Neural crest cell (in vitro differentiated cells): Measurements from ENCODE around the gene RSPH3. TPM values are rescaled to one million over a fixed set of nuclear protein-coding genes. Genes with fewer than 3 reads are reported as not detected.
"Not testable (repeated sequence)": the region's sequence is repeated elsewhere in the genome, so short reads cannot be mapped to it uniquely, and the experiment has no call there.

Source experiments
- DNase-seq: peaks from one replicate; pipeline ENCODE4 v3.0.0; 2021; ENCODE audit warnings: low read depth, mixed read lengths, low spot score
- H3K27ac Mint-ChIP-seq: one replicate; pipeline ENCODE4 v1.8.0; 2021; ENCODE audit warnings: mild to moderate bottlenecking, mixed read lengths; ENCODE audit not compliant: unreplicated experiment
- H3K27me3 Mint-ChIP-seq: 2 replicates; pipeline ENCODE4 v1.8.0; 2021; ENCODE audit warnings: low read depth, mild to moderate bottlenecking, mixed read lengths
- H3K36me3 Mint-ChIP-seq: 2 replicates; pipeline ENCODE4 v1.8.0; 2021; ENCODE audit warnings: low read depth, mild to moderate bottlenecking, mixed read lengths
- H3K4me1 Mint-ChIP-seq: 2 replicates; pipeline ENCODE4 v1.8.0; 2021; ENCODE audit warnings: mixed read lengths
- H3K4me3 Mint-ChIP-seq: one replicate; pipeline ENCODE4 v1.8.0; 2021; ENCODE audit warnings: mild to moderate bottlenecking, mixed read lengths
- H3K9me3 Mint-ChIP-seq: 2 replicates; pipeline ENCODE4 v1.8.0; 2021; ENCODE audit warnings: mixed read lengths
- CTCF ChIP-seq: fragments of 200-600 bp; sonication (generic); conservative IDR thresholded peaks from 2 replicates; pipeline ENCODE4 v1.5.0; 2021; ENCODE audit warnings: antibody characterized with exemption, mild to moderate bottlenecking
- total RNA-seq: library from RNA; stranded (reverse); gene quantifications from 2 replicates; pipeline ENCODE4 v1.2.1, GENCODE V29; 2021

Gene RSPH3
- total RNA-seq, 1 donor from 2014 or later = 5.4 TPM

DNA sequence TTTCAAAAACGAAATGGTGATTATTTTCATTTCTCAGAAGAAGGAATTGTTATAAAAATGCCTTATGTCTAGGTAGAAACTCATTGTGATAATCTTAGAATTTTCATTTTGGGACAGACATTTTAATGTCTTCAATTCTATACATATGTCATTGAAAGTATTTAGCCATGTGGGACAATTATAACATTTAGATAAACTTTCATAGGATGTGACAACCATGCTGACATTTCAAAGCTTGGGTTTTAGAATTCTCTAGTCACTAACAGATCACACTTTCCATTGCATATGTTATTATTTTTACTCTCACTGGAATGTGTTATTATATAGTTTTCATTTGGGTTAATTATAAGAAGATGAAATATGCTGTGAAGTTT lies 39.9 kb upstream of the RSPH3 start:
- DNase-seq = no peak
- H3K36me3 Mint-ChIP-seq = no peaks in the 10 kb centered on the region

GRCh38 chr6:159038914-159039884 lies 39.2 kb upstream of the RSPH3 start:
- H3K4me1 Mint-ChIP-seq = no peaks in the 10 kb centered on the region
- H3K27ac Mint-ChIP-seq = no peak overlapping the region
- TF ChIP-seq CTCF = no peak
- no peaks in the 10 kb centered on the region for H3K36me3 Mint-ChIP-seq
- no peak for DNase-seq
- H3K27me3 Mint-ChIP-seq = peaks cover 7% of the 10 kb centered on the region
- H3K4me3 Mint-ChIP-seq = no peak overlapping the region
- H3K9me3 Mint-ChIP-seq = no peaks in the 10 kb centered on the region

More for the DNA sequence above, 39.9 kb upstream of the RSPH3 start:
- Mint-ChIP-seq H3K4me1 (no peaks in the 10 kb centered on the region), H3K9me3 (no peaks in the 10 kb centered on the region), H3K27me3 (peaks cover 11% of the 10 kb centered on the region), H3K27ac (no peak overlapping the region), H3K4me3 (no peak overlapping the region)
- TF ChIP-seq CTCF = no peak

DNA sequence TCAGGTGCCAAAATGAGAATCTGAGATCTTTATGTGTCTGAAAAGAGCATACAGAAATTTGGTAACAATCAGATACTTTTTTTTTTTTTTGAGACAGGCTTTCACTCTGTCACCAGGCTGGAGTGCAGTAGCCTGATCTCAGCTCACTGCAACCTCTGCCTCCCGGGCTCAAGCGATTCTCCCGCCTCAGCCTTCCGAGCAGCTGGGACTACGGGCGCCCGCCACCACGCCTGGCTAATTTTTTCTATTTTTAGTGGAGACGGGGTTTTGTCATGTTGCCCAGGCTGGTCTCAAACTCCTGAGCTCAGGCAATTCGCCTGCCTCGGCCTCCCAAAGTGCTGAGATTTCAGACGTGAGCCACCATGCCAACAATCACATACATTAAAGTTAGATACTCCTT lies 38.3 kb upstream of the RSPH3 start:
- not testable (repeated sequence) for H3K4me3 Mint-ChIP-seq, H3K27ac Mint-ChIP-seq, H3K9me3 Mint-ChIP-seq, H3K27me3 Mint-ChIP-seq, DNase-seq, H3K4me1 Mint-ChIP-seq, H3K36me3 Mint-ChIP-seq

DNA sequence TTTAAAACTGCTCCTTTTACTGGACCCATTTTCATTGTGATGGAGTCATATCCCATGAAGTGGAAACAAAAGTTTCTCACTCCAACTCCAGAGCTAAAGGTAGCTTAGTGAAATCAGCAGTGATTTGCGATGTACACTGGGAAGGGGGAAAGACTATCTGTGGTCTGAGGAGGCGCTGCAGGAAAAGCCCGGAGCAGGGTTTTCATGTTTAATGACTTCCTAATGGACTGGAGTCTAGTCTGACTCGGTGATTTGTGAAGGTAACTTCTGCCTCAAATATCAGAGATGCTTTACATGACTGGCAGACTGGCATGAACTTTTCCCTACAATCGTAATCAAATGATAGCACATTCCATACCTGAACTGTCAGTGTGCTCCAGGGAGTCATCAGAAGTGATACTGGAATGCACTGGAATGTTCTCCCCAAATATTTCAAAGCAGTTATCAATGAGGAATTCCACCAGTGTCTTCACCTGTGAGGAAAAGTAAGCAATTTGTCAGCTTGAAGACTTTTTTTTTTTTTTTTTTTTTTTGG lies 37.8 kb upstream of the RSPH3 start:
- DNase-seq = no peak
- Mint-ChIP-seq H3K4me1 (no peaks in the 10 kb centered on the region), H3K4me3 (no peak overlapping the region), H3K27me3 (peaks cover 4% of the 10 kb centered on the region), H3K36me3 (no peaks in the 10 kb centered on the region), H3K27ac (no peak overlapping the region), H3K9me3 (no peaks in the 10 kb centered on the region)
- no peak for TF ChIP-seq CTCF

GRCh38 chr6:159036673-159037072 lies 36.7 kb upstream of the RSPH3 start:
- DNase-seq = no peak
- no peak for TF ChIP-seq CTCF
- H3K36me3 Mint-ChIP-seq = no peaks in the 10 kb centered on the region
- H3K27ac Mint-ChIP-seq = no peak overlapping the region
- H3K4me1 Mint-ChIP-seq = no peaks in the 10 kb centered on the region
- no peak overlapping the region for H3K4me3 Mint-ChIP-seq
- H3K9me3 Mint-ChIP-seq = no peaks in the 10 kb centered on the region
- H3K27me3 Mint-ChIP-seq = no peaks in the 10 kb centered on the region

GRCh38 chr6:159035891-159036290 lies 35.9 kb upstream of the RSPH3 start:
- no peaks in the 10 kb centered on the region for H3K27me3 Mint-ChIP-seq
- H3K4me3 Mint-ChIP-seq = no peak overlapping the region
- DNase-seq = no peak
- H3K36me3 Mint-ChIP-seq = no peaks in the 10 kb centered on the region
- TF ChIP-seq CTCF = no peak
- H3K27ac Mint-ChIP-seq = no peak overlapping the region
- no peaks in the 10 kb centered on the region for H3K4me1 Mint-ChIP-seq
- H3K9me3 Mint-ChIP-seq = no peaks in the 10 kb centered on the region
